HFFc6 (cell line): ENCODE results near the gene FAM13B. TPM values are rescaled to one million over a fixed set of nuclear protein-coding genes. Genes with fewer than 3 reads are reported as not detected.

Experiments
- DNase-seq: peaks from one replicate; pipeline ENCODE4 v3.0.0-alpha.2; 2018
- H3K27ac Mint-ChIP-seq: 2 replicates; pipeline ENCODE4 v1.8.0; 2020; ENCODE audit warnings: mild to moderate bottlenecking, mixed read lengths
- H3K27me3 Mint-ChIP-seq: 2 replicates; pipeline ENCODE4 v1.8.0; 2021; ENCODE audit warnings: mild to moderate bottlenecking, moderate library complexity, mixed read lengths; ENCODE audit not compliant: insufficient read depth
- H3K36me3 Mint-ChIP-seq: 2 replicates; pipeline ENCODE4 v1.8.0; 2021; ENCODE audit warnings: low read depth, mixed read lengths
- H3K4me1 Mint-ChIP-seq: 2 replicates; pipeline ENCODE4 v1.8.0; 2020; ENCODE audit warnings: low read depth, mixed read lengths
- H3K4me3 Mint-ChIP-seq: 2 replicates; pipeline ENCODE4 v1.8.0; 2020; ENCODE audit warnings: mild to moderate bottlenecking, moderate library complexity, mixed read lengths
- H3K9me3 Mint-ChIP-seq: 2 replicates; pipeline ENCODE4 v1.8.0; 2020; ENCODE audit warnings: mild to moderate bottlenecking, mixed read lengths
- total RNA-seq, 6 experiments: library from RNA; stranded (reverse); fragmentation: NEBNext Ultra II Directional; extraction: Animal tissue kit (Norgen Biotek cat#: 25700); gene quantifications; 2 replicates in 1 of 6; 3 replicates in 5 of 6; pipeline ENCODE4 v1.2.3, GENCODE V29; 2021
- TF ChIP-seq, protein P1 (sequence below): fragments of 200-600 bp; sonication (generic); IDR thresholded peaks from 2 replicates; pipeline ENCODE4 v1.5.0; 2021; ENCODE audit warnings: antibody characterized with exemption, mild to moderate bottlenecking

The FAM13B gene
- total RNA-seq, 6 experiments from 2014 or later = 27.5 to 38.2 (median 31.8) TPM

DNA sequence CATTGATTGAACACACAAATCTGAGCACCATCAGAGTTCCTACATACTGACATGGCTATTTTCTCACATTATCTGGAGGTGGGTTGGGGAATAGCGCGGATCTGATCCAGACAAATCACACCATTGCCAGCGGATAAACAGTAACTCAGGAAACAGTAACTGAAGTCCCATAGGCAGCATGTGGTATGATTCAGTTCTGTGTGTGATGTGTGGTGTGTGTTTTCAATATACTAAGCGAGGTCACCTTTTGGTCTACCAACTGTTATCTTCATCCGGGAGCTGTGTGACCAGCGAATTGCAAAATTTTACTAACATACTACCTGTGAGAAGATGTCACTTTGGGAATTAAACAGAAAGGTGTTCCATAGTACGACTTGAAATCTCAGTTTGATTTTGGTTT is 93.5 kb downstream of the FAM13B start:
- Mint-ChIP-seq H3K27ac (no peak overlapping the region), H3K9me3 (no peaks in the 10 kb centered on the region), H3K4me1 (no peaks in the 10 kb centered on the region), H3K36me3 (peaks cover 35% of the 10 kb centered on the region), H3K4me3 (no peak overlapping the region), H3K27me3 (no peaks in the 10 kb centered on the region)
- TF ChIP-seq, protein P1, sequence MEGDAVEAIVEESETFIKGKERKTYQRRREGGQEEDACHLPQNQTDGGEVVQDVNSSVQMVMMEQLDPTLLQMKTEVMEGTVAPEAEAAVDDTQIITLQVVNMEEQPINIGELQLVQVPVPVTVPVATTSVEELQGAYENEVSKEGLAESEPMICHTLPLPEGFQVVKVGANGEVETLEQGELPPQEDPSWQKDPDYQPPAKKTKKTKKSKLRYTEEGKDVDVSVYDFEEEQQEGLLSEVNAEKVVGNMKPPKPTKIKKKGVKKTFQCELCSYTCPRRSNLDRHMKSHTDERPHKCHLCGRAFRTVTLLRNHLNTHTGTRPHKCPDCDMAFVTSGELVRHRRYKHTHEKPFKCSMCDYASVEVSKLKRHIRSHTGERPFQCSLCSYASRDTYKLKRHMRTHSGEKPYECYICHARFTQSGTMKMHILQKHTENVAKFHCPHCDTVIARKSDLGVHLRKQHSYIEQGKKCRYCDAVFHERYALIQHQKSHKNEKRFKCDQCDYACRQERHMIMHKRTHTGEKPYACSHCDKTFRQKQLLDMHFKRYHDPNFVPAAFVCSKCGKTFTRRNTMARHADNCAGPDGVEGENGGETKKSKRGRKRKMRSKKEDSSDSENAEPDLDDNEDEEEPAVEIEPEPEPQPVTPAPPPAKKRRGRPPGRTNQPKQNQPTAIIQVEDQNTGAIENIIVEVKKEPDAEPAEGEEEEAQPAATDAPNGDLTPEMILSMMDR = no peak
- no peak for DNase-seq

DNA sequence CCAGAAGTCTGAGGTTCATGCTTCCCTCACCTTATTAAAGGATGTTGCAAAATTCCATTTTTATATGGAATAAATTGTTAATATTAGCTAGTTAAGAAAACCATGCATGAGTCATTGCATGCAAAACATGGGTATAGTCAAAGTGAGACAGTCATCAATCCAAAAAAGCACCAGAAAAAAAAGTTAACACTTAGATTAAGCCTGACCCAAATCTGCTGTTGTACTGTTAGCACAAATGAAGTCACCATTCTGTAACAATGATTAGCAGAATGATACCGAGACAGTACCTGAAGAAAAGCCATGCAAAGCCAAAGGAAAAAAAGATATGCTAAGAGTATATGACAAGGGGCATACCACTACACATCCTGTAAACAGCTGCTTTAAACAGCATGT is 94.1 kb downstream of the FAM13B start:
- peak overlapping the region; percentile 45; the same call in 1 of the 2 replicates for H3K27ac Mint-ChIP-seq
- no peak for DNase-seq
- H3K4me1 Mint-ChIP-seq = peaks cover 3% of the 10 kb centered on the region; the same call in 1 of the 2 replicates
- H3K27me3 Mint-ChIP-seq = no peaks in the 10 kb centered on the region
- H3K9me3 Mint-ChIP-seq = no peaks in the 10 kb centered on the region
- TF ChIP-seq, protein P1 = no peak
- no peak overlapping the region for H3K4me3 Mint-ChIP-seq
- H3K36me3 Mint-ChIP-seq = peaks cover 30% of the 10 kb centered on the region

DNA sequence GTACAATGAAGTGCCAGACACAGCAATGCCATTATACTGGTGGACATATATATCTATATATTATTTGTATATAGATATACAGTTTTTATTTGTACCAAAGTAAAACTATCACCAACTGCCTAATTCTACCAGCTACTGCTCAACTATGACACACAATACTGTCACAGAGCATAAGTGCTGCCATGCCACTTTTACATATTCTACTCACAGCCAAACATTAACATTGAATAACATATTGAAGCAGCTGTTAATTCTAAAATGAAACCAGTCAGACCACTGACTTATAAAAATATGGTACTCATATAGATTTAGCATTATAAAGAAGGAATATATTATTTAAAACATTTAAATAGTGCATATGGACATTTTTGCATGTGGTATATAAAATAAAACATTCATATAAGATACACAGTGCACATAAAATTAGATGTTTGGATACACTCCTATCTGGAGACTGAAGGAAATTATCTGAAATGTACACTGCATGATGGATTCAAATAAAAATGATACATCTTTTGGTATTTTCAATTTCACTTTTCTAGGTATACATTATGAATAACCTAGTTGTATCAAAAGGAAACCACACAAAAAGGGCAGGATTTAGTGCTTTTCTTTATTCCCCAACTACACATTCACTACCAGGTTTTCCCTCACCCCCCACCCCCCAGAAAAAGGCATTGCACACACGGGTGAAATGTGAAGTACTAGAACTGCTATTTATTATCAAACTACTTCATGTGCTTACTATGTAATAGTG is 94.7 kb downstream of the FAM13B start:
- H3K27me3 Mint-ChIP-seq = no peaks in the 10 kb centered on the region
- no peak for DNase-seq
- no peak overlapping the region for H3K27ac Mint-ChIP-seq
- no peak overlapping the region for H3K4me3 Mint-ChIP-seq
- no peaks in the 10 kb centered on the region for H3K9me3 Mint-ChIP-seq
- peaks cover 30% of the 10 kb centered on the region for H3K36me3 Mint-ChIP-seq
- H3K4me1 Mint-ChIP-seq = peaks cover 8% of the 10 kb centered on the region; the same call in 1 of the 2 replicates
- TF ChIP-seq, protein P1 = no peak

DNA sequence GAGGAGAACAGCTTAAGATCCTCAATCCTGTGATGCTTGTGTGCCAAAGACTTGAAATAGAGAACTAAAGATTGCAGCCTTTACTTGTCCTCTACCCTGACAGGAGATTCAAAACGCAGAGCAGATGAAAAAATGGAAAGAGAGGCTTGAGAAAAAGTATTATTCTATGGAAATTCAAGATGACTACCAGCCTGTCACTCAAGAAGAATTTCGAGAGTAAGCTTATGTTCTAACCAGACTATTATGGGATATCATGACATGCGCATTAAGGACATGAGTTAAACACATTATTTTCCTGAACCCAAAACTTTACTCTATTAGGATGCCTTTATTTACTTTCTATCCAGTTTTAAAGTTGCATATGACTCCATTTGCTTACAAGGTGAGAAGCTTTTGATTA is 97.2 kb downstream of the FAM13B start:
- Mint-ChIP-seq H3K27me3 (no peaks in the 10 kb centered on the region), H3K36me3 (peaks cover 17% of the 10 kb centered on the region), H3K27ac (no peak overlapping the region), H3K9me3 (no peaks in the 10 kb centered on the region), H3K4me1 (peaks cover 10% of the 10 kb centered on the region; the same call in 1 of the 2 replicates), H3K4me3 (no peak overlapping the region)
- no peak for DNase-seq
- TF ChIP-seq, protein P1 = no peak

DNA sequence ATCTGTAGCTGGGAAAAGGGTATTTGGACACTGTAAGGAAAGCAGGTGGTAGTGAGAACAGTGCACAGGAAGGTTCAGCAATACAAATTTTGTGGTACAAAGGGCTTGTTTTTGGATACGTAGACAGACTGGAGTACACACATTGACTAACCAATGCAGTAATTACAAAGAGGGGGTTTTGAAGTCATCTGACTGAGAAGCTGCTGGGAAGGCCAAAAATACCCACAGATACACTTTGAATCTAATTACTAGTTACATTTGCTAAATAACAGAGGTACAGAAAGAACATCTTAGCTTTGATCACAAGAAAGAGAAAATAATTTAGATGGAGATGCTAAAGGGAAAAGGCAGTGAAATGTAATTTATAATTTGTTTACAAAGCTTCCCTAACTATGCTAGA is 97.7 kb downstream of the FAM13B start:
- TF ChIP-seq, protein P1 = no peak
- Mint-ChIP-seq H3K9me3 (no peaks in the 10 kb centered on the region), H3K4me1 (peaks cover 10% of the 10 kb centered on the region; the same call in 1 of the 2 replicates), H3K27ac (no peak overlapping the region), H3K36me3 (peaks cover 17% of the 10 kb centered on the region), H3K27me3 (no peaks in the 10 kb centered on the region), H3K4me3 (no peak overlapping the region)
- no peak for DNase-seq
